GM19467 (cell line): ENCODE results near the gene ROBO2.

Source experiments
- ATAC-seq: cut with Tn5 transposase; IDR thresholded peaks from one replicate; pipeline ENCODE4 v1.9.1; 2021; ENCODE audit warnings: mild to moderate bottlenecking, moderate library complexity; ENCODE audit not compliant: unreplicated experiment

ROBO2 gene

GRCh38 chr3:77102951-77103769 lies 63.3 kb downstream of the ROBO2 start:
- ATAC-seq: no peak

GRCh38 chr3:77122652-77123051 lies 82.8 kb downstream of the ROBO2 start:
- ATAC-seq: no peak

GRCh38 chr3:77125966-77126365 lies 86.1 kb downstream of the ROBO2 start:
- no peak for ATAC-seq

- no peak for ATAC-seq
Measured at GRCh38 chr3:77134769-77135168, 94.9 kb downstream of the ROBO2 start.

GRCh38 chr3:77137559-77137958 lies 97.7 kb downstream of the ROBO2 start:
- no peak for ATAC-seq

GRCh38 chr3:77139624-77140023 lies 99.7 kb downstream of the ROBO2 start:
- no peak for ATAC-seq

GRCh38 chr3:77141423-77141822 lies 101.5 kb downstream of the ROBO2 start:
- no peak for ATAC-seq

GRCh38 chr3:77142578-77142977 lies 102.7 kb downstream of the ROBO2 start:
- ATAC-seq: no peak

GRCh38 chr3:77146004-77146403 lies 106.1 kb downstream of the ROBO2 start:
- ATAC-seq: no peak

GRCh38 chr3:77147836-77148578 lies 108.1 kb downstream of the ROBO2 start:
- ATAC-seq: no peak

- no peak for ATAC-seq
Measured at GRCh38 chr3:77149382-77149781, 109.5 kb downstream of the ROBO2 start.

- ATAC-seq: no peak
Measured at GRCh38 chr3:77150028-77150427, 110.1 kb downstream of the ROBO2 start.

- no peak for ATAC-seq
Measured at GRCh38 chr3:77150759-77151158, 110.9 kb downstream of the ROBO2 start.

GRCh38 chr3:77158730-77159581 lies 119.1 kb downstream of the ROBO2 start:
- ATAC-seq: no peak

GRCh38 chr3:77160931-77161497 lies 121.1 kb downstream of the ROBO2 start:
- ATAC-seq: no peak

- no peak for ATAC-seq
Measured at GRCh38 chr3:77169823-77170222, 129.9 kb downstream of the ROBO2 start.

- no peak for ATAC-seq
Measured at GRCh38 chr3:77171026-77171425, 131.1 kb downstream of the ROBO2 start.

- no peak for ATAC-seq
Measured at GRCh38 chr3:77179762-77180161, 139.9 kb downstream of the ROBO2 start.

GRCh38 chr3:77182341-77182740 lies 142.4 kb downstream of the ROBO2 start:
- no peak for ATAC-seq

- ATAC-seq: no peak
Measured at GRCh38 chr3:77186319-77186718, 146.4 kb downstream of the ROBO2 start.

GRCh38 chr3:77186728-77187127 lies 146.8 kb downstream of the ROBO2 start:
- no peak for ATAC-seq
